NCI-H2171 treated with DMSO at 0.1 percent for 48 hours (cell line): ENCODE results near the gene GIT2.
"Not testable (repeated sequence)": the region's sequence is repeated elsewhere in the genome, so short reads cannot be mapped to it uniquely, and the experiment has no call there.

Experiments
- DNase-seq: peaks from one replicate; lab custom pipeline; 2025; lab: John Stamatoyannopoulos, UW

Gene GIT2

GRCh38 chr12:109944561-109945359 lies 51.4 kb downstream of the GIT2 start:
- DNase-seq, result no peak

- no peak for DNase-seq
These were observed 52.4 kb downstream of the GIT2 start for GRCh38 chr12:109943811-109944210.

- DNase-seq, result no peak
These were observed 55.7 kb downstream of the GIT2 start for GRCh38 chr12:109940339-109940923.

- DNase-seq, result no peak
These were observed 56.7 kb downstream of the GIT2 start for GRCh38 chr12:109939504-109939903.

- peak; percentile 51 for DNase-seq
These were observed 57.2 kb downstream of the GIT2 start for GRCh38 chr12:109938947-109939346.

- DNase-seq, result no peak
These were observed 58.8 kb downstream of the GIT2 start for GRCh38 chr12:109937371-109937770.

- peak; percentile 20 for DNase-seq
These were observed 62.1 kb downstream of the GIT2 start for GRCh38 chr12:109934026-109934425.

GRCh38 chr12:109932878-109933503 lies 63.2 kb downstream of the GIT2 start:
- no peak for DNase-seq

- DNase-seq, result no peak
These were observed 65.0 kb downstream of the GIT2 start for GRCh38 chr12:109931143-109931542.

GRCh38 chr12:109930028-109930800 lies 66.0 kb downstream of the GIT2 start:
- DNase-seq, result no peak

GRCh38 chr12:109929326-109929725 lies 66.8 kb downstream of the GIT2 start:
- DNase-seq, result not testable (repeated sequence)

- DNase-seq, result no peak
These were observed 68.0 kb downstream of the GIT2 start for GRCh38 chr12:109928058-109928656.

GRCh38 chr12:109927622-109928021 lies 68.5 kb downstream of the GIT2 start:
- DNase-seq, result peak; percentile 10

GRCh38 chr12:109926488-109927210 lies 69.5 kb downstream of the GIT2 start:
- no peak for DNase-seq

GRCh38 chr12:109926016-109926415 lies 70.2 kb downstream of the GIT2 start:
- DNase-seq, result no peak

GRCh38 chr12:109925185-109925840 lies 70.9 kb downstream of the GIT2 start:
- DNase-seq, result no peak

GRCh38 chr12:109923481-109924245 lies 72.5 kb downstream of the GIT2 start:
- no peak for DNase-seq

- DNase-seq, result no peak
These were observed 73.1 kb downstream of the GIT2 start for GRCh38 chr12:109923038-109923437.

GRCh38 chr12:109921982-109922381 lies 74.2 kb downstream of the GIT2 start:
- no peak for DNase-seq

GRCh38 chr12:109920261-109920780 lies 75.8 kb downstream of the GIT2 start:
- DNase-seq, result no peak
